HG03064 (cell line): ENCODE results near the gene TCEA2.

ENCODE experiments used
- ATAC-seq: cut with Tn5 transposase; IDR thresholded peaks from one replicate; pipeline ENCODE4 v1.9.1; 2021; ENCODE audit warnings: low read depth; ENCODE audit not compliant: unreplicated experiment

Gene TCEA2

DNA sequence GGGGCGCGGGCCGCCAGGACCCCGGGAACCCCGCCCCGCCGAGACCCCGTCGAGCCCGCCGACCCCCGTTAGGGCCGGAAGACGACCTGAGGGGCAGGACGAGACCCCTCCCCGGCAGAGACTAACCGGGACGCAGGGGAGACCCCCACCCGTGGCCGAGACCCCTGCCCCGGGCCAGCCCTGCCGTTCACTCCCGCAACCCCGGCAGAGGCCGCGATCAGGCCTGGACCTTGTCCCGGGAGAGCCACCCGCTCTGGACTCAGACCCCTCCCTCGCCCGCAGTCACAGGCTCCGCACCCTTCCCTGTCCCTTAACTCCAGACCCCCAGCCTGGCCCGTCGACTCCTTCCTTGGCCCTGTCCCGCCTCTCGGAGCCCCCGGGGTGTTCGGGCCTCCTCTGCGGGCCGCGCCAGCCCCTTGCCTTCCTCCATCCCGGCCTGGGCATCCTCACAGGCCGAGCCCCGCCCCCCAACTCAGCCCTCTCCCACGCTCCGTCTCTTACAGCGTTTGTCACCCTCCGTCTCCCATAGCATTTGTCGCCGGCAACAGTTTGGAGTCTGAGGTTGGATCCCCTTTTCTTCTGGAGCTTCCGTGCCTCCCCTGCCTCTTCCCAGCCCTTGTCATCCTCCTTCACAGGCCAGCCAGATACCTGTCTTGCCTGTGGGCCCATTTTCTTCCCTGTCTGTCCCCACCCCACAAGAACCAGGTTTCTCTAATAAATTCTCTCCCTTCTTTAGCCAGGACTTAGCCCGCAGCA is 569 bp downstream of the TCEA2 start:
- ATAC-seq, result peak; percentile 1

DNA sequence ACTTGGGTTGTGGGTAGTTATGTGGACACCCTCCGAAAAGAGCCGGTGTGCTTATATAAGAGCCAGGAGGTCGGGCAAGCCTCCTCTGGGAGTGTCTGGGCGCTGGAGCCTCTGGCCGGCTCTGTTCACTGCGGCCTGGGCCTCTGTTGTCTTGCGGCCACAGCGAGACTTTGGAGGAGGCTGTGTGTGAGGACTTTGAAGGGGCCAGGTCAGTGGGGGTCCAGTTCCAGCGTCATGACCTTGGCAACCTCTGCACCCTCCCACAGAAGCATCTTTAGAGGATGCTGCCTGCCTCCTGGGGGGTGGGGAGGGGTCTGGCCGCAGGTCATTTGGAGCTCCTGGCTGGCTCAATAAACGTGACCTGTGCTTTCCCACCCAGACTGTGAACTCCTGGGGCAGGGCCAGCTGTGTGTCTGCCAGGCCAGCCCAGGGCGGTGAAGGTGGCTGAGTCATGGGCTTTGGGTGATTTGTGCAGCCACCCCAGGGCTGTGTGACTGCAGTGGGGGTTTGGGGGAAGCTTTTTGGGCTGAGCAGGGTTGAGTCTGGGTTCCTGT is 1.2 kb downstream of the TCEA2 start:
- no peak for ATAC-seq

DNA sequence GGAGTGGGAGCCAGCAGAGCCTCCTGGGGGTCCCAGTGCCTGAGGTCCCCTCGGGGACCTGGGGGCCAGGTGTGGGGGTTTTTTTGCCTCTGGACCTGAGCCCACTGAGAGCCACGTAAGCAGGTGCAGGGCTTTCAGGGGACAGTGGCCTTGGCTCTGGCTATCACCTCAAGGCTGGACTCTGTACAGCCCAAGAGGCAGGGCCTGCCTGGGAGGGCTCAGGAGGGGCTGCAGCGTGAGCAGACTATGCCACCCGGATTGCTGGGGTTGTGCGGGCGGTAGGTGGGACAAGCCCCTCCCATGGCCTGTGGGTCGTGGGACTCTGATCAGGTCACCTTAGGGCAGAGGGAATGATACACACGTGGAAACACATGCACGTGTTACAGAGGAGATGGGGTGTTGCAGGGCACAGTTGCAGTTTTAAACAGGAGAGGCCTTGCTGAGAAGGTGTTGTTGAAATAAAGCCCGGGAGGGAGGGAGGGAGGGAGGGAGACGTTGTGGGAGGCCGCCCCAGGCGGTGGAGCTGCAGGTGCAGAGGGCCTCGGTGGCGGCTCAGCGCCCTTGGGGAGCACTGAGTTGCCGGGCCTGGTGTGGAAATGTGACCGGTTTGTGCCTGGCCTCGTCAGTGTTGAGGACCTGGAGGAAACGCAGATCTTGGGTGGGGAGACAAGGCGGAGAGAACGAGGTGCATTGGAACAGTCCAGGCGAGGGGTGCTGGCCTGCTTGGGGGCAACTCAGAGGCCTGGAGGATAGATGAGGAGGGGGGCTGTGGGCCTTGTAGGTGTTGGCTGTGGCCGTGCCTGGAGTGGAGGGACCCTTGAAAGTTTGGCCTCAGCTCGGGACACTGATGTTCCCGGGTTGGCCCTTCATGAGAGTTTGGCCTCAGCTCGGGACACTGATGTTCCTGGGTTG is 2.3 kb downstream of the TCEA2 start:
- ATAC-seq, result no peak

DNA sequence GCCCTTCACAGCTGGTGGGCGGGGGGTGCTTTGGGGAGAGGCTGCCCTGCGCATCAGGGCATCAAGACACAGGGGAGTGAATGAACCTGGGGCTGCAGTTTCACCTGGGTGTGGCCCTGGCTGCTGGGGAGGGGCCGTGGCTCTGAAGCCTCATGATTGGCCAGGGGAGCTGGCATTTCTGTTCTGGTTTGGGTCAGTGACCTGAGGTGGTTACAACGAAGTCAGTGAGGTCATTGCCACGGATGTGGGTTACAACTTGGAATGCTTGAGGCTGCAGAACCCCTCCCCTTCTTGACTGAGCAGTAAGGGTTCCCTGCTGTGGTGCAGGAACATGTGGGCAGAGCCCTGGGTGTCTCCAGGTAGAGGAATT is 3.0 kb downstream of the TCEA2 start:
- no peak for ATAC-seq

DNA sequence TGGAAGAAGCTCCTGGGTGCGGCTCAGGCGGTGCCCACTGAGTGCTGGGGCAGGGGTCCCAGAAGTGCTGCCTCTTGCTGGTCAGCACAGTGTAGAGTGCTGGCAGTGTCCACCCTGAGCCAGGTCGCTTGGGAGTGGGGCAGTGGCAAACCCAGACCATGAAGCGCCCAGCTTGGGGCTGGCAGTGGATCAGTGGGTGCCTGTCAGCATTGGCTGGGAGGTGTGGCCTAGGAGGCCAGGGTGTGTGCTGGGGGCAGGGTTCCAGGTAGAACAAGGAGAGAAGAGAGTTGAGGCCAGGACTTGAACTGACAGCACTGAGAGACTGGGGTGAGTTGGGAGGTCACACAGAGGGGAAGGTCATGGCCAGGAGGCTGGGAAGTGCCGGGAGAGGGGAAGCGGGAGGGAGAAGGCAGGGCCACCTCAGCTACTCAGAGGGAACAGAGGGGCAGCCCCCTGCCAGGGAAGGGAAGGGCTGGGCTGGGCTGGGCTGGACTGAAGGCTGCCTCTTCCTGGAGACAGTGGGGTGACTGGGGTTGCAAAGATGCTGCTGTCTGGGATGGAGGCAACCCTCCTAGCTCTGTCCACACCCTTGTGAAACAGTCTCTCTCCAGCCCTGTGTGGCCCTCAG is 4.1 kb downstream of the TCEA2 start:
- ATAC-seq, result no peak

DNA sequence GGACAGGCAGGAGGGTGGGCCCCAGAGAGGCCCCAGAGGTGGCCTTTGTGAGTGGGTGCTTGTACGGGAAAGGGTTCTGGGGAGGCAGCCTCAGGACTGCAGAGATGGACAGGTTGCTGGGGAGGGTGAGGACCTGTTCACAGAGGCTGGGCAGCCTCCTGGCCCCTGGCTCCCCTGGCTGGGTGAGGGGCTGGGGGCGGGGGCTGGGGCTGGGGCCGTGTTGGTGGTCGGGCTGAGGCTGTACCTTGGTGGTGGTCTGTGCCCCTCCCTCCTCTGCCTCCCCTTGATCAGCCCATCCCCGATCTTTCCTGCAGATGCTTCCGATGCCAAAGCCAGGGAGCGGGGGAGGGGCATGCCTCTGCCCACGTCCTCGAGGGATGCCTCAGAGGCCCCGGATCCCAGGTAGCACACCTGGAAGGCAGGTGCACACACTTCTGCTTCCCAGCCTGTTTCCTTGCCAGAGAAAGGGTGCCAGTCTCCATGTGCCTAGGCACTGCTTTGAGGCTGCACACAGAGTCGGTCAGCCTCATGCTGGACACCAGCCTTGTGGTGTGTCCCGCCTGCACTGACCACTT is 4.8 kb downstream of the TCEA2 start:
- ATAC-seq, result no peak

DNA sequence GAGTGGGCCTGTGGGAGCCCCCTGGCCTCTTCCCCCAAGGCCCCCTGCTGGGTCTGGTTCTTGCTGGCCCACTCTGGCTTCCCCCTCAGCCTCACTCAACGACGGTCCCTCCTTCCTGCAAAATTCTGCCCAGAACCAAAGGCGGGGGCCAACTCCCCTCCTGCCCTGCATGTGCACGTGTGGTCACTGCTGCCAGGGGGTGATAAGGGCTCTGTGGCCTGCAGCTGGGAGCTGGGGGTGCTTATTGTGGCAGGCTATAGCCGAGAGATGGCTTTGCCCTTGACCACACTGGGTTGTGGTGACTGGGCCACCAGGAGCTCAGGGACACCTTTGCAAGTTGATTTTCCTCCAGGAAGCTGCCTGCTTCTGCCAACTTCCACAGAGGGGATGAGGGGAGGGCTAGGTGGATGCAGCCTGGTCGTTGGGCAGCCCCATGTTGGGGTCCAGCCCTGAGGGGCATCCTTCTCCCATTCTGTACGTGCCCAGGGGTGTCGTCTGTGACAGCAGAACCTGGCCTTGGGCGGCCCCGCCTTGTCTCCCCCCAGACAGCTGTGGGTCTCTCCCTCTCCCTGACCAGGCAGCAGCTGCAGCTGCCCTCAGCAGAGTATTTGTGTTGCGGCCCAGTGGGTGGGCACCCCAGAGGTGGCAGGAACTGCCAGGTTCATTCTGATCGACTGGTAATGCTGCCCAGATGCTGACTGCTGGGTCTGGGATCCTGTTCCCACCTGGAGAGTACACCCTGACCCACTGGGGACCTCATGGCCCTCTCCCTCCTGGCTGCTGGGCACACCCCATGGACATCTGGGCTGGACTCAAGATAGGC is 5.6 kb downstream of the TCEA2 start:
- ATAC-seq, result no peak

DNA sequence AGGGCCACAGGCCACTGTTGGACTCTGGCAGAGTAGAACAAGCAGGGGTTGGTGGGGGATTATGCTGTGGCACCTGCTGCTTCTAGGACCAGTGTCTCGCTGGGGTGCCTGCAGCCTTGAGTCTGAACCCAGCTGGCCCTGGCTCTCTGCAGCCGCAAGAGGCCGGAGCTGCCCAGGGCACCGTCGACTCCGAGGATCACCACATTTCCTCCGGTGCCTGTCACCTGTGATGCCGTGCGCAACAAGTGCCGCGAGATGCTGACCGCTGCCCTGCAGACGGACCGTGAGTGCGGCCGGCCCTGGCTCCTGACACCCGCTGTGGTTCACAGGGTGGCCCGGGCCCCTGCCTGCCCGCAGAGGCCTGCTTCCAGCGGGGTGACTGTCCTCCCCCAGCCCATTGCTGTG is 6.2 kb downstream of the TCEA2 start:
- no peak for ATAC-seq

DNA sequence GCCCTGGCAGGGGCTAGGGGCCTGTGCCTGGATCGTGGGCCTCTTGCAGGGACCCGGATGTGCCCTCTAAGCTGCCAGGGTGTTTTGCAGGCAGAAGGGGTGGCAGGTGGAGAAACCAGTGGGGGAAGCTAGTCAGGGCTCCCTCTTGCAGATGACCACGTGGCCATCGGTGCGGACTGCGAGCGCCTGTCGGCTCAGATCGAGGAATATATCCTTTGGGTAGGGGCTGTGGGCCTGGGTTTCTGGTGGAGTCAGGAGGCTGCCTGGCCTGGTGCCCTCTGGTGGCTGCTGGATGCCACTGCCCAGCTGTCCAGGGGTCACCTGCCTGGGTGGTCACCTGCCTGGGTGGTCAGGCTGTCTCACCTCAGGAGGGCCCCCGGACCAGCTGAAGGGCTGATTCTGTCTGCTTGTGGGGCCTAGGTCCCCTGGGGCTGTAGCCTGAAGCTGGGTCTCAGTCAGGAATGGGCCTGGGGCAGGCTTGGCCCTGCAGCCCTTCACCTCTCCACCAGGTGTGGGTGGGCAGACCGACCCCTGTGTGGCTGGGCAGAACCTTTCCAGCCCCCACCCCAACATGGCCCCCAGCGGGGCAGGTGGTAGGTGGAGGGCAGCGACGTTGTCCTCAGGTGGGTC is 6.7 kb downstream of the TCEA2 start:
- ATAC-seq, result no peak

DNA sequence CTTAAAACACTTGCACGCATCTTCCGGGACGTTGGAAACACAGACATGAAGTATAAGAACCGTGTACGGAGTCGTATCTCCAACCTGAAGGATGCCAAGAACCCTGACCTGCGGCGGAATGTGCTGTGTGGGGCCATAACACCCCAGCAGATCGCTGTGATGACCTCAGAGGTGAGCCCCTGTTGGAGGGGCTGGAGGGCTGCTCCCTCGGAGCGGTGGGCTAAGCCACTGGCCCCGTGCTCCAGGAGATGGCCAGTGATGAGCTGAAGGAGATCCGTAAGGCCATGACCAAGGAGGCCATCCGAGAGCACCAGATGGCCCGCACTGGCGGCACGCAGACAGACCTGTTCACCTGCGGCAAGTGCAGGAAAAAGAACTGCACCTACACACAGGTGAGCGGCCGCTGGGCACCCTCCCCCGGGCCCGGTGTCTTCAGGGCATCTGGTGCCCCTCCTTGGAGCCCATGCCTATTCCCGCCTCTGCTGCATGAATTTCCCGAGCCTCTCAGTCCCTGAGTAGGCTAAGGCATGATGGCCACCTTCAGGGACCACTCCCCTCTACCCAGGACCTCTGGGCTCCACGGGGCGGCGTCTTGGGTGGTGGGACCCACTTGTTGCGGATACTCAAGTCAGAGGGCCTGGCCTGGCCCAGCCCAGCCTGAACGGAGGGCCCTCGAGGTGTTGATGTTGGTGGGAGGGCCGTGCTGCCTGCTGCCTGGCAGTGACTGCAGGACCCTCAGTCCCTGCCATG is 7.4 kb downstream of the TCEA2 start:
- ATAC-seq, result no peak

DNA sequence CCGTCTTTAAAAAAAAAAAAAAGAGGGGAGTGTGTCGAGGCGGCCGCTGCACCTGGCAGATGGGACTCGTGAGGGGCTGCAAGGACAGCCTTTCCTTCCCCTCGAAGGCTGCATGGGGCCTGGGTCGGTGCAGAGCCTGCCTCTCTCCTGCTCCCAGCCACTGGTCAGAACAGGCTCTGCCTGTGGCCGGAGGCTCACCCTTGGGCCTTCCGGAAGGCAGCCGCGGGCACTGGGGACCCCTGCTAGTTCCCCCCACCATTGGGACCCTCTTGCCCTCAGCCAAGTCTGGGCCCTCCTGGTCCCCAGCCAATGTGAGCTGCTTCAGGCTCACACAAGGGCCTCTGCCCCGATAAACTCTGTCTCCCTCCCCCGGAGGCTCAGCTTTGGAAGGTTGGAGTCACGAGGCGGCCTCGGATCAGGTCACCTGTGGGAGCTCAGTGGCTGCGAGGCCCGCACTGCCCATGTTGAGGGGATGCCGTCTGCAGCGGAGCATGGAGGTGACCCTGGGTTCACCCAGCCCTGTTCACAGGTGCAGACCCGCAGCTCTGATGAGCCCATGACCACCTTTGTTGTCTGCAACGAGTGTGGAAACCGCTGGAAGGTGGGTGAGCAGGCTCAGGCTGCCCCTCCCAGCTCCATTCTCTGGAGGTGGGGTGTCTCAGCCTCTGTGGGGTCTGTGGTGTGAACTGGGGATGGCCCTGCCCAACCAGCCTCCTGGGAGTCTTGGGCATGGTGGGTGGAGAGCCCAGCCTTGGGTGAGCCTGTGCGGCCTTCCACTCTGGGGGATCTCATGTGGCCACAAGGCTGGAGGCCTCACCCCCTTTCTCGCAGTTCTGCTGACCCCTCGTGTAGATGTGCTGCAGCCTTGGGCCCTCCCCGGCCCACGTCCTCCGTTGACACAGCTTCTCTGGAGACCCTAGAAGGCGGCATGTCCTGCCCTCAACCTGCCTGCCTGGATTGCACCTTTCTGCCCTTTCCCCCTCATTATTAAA is 8.6 kb downstream of the TCEA2 start:
- ATAC-seq, result no peak

DNA sequence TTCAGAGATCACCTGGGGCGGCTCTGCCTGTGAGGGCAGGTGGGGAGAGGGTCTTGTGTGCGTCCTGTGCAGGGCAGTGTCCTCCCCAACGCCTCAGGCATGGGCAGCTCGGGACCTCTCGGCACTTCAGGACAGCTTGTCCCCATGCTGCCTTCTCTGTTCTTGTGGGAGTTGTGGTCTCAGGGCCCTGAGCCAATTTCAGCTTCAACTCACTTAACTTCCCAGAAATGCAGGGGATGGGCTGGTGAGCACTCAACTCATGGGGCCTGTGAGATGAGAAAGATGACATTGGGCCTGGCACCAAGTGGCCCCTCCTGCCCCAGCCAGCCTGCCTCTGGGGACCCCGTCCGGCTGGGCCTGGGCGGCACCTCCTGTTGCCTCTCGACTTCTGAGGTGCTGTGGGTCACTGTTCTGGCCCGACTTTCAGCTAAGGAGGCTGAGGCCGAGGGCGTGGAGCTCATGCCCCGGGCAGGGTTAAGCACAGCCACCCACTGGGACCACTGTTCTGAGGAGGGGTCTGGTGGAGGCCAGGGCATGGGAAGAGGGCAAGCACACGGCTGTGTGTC is 9.6 kb downstream of the TCEA2 start:
- ATAC-seq, result no peak

DNA sequence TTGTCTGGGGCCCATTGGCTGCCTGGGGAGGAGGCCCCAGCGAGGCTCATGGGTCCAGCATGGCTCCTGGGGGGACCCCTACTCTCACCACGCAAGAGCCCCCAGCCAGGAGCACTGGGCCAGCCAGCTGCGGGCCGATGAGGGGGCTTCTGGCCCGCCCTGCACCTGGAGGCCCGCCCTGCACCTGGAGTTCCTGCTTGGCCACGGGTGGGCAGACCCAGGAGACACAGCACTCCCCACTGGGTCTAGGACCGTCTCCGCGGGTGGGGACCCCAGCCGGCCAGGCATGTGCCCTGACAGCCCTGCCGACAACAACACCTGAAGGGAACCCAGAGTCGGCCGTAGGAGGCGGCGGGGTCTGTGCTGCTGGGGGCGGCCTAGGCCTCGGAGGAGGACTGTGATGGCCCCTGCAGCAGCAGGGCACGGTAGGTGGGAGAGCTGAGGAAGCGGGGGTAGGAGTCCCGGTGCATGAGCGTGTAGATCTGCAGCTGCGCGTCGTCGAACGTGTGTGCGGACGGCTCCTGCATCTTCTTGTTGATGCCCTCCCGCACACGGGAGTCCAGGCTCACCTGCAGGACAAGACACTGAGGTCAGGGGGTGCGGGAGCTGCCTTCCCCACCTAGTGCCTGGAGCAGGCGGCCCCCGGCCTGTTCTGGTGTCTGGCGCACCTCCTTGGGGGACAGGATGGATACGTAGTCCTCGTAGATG is 10.6 kb downstream of the TCEA2 start:
- ATAC-seq, result no peak

DNA sequence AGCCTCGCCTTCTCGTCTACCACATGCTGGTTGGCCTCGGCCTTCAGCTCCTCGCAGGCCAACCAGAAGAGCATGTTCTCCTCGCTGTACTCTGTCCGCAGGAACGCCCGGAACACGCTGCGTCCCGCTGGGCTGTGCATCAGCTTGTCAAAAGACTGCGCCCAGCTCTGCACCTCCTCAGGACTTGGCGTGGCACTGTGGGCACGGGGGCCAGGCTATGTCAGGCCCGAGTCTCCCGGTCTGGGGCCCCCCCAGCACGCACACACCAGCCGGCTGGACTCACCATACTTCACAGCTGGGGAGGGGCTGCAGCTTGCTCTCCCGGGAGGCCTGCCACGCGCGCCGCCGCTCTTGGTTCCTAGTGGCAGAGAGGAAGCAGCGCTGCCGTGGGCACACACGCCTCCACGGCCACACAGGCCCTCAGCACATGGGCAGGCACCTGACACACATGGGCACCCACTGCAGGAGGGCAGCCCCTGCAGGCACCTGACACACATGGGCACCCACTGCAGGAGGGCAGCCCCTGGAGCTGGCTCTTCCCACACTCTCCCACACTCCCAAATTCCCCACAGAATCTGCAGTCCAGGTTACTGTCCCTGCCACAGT is 11.3 kb downstream of the TCEA2 start:
- no peak for ATAC-seq

DNA sequence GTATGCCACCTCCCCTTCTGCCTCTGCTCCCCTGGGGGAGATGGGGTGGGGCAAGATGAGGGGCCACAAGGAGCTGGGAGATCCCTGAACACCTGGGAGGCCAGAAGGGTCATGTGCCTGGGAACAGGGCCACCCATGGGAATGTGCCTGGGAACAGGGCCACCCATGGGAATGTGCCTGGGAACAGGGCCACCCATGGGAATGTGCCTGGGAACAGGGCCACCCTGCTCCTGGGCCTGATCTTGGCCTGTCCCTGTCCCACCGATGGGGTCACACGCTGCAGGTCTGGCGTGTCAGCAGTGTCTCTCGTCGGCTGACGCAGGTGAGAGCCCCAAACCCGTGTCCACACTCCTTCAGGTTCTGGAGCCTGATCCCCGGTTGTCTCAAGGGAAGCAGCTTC is 12.0 kb downstream of the TCEA2 start:
- no peak for ATAC-seq

DNA sequence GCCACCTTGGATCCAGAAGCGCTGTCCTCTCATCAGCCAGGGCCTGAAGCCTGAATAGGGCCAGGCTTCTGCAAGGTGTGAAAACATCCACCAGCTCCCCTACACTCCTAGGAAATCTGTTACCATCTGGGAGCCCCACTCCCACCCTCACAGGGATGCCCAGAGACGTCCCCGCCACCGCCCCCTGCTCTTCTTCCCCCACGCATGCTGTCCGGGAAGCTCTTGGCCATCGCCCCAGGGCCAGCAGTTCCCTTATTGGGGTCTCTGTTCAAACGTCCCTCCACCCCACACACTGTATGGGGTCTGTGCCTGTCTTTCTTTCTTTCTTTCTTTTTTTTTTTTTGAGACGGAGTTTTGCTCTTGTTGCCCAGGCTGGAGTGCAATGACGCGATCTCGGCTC is 12.6 kb downstream of the TCEA2 start:
- no peak for ATAC-seq
